HK-2 (cell line): ENCODE measurements around the gene CUL2.
"Not testable (repeated sequence)": the region's sequence is repeated elsewhere in the genome, so short reads cannot be mapped to it uniquely, and the experiment has no call there.

ENCODE experiments used
- DNase-seq: peaks from one replicate; pipeline ENCODE4 v3.0.0-alpha.2; 2018; ENCODE audit not compliant: unreplicated experiment

Gene CUL2

DNA sequence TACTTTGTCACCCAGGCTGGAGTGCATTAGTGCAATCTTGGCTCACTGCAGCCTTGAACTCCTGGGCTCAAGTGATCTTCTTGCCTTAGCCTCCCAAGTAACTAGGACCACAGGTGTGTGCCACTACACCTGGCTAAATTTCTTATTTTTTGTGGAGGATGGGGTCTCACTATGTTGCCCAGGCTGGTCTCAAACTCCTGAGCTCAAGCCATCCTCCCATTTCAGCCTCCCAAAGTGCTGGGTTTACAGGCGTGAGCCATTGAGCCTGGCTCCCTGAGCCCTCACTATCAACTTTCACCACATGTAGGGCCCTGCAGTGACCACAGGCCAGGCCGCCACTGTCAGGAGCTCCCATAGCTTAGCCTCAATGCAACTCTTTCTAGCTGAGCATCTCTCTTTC is 110.2 kb downstream of the CUL2 start:
- DNase-seq = no peak

- DNase-seq = no peak
Measured at GRCh38 chr10:34978080-34978479, 112.1 kb downstream of the CUL2 start.

- not testable (repeated sequence) for DNase-seq
Measured at GRCh38 chr10:34976380-34976910, 113.7 kb downstream of the CUL2 start.

GRCh38 chr10:34974364-34975065 is 115.6 kb downstream of the CUL2 start:
- not testable (repeated sequence) for DNase-seq

- not testable (repeated sequence) for DNase-seq
Measured at GRCh38 chr10:34973757-34974156, 116.4 kb downstream of the CUL2 start.

DNA sequence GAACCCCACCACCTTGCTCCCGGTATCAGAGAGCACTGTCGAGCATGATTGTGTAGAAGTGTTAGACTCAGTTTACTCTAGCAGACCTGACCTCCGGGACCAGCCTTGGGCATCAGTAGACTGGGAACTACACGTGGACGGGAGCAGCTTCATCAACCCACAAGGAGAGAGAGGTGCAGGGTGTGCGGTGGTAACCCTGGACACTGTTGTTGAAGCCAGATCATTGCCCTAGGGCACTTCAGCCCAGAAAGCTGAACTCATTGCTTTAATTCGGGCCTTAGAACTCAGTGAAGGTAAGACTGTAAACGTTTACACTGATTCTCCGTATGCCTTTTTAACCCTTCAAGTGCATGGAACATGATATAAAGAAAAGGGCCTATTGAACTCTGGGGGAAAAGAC is 117.0 kb downstream of the CUL2 start:
- not testable (repeated sequence) for DNase-seq

DNA sequence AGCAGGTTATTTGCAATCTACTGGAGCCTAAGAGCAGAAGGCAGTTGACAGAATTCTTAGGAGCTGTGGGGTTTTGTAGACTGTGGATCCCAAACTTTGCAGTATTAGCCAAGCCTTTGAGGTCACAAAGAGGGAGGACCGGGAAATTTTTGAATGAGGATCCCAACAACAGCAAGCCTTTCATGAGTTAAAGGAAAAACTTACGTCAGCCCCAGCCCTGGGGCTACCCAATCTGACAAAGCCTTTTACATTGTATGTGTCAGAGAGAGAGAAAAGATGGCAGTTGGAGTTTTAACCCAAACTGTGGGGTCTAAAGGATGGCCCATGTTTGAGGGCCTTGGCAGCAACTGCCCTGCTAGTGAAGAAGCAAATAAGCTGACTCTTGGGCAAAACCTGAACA is 117.5 kb downstream of the CUL2 start:
- DNase-seq = not testable (repeated sequence)

DNA sequence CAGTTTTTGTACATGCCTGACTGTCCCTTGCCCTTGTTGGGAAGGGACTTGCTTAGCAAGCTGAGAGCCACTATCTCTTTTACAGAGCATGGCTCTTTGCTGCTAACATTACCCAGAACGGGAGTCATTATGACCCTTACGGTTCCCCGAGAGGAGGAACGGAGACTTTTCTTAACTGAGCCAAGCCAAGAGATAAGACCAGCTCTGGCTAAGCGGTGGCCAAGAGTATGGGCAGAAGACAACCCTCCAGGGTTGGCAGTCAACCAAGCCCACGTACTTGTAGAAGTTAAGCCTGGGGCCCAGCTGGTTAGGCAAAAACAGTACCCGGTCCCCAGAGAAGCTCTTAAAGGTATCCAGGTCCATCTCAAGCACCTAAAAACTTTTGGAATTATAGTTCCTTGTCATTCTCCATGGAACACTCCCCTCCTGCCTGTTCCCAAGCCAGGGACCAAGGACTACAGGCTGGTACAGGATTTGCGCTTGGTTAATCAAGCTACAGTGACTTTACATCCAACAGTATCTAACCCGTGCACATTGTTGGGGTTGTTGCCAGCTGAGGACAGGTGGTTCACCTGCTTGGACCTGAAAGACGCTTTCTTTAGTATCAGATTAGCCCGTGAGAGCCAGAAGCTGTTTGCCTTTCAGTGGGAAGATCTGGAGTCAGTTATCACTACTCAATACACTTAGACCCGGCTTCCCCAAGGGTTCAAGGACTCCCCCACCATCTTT is 118.4 kb downstream of the CUL2 start:
- DNase-seq = not testable (repeated sequence)

DNA sequence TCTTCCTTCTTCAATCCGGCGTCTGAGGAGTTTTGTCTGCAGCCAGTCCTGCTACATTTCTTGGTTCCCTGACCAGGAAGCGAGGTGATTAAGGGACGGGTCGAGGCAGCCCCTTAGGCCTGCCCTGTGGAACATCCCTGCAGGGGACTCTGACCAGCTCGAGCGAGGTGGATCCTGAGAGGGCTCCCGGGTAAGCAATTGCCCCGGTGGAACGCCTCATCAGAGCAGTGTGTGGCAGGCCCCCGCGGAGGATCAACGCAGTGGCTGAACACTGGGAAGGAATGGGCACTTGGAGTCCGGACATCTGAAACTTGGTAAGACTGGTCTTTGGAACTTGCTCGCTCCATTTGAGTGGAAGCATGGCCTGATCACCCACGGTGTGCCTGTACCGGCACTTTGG is 121.0 kb downstream of the CUL2 start:
- DNase-seq = no peak

GRCh38 chr10:34967335-34967880 is 122.7 kb downstream of the CUL2 start:
- DNase-seq = no peak

GRCh38 chr10:34966451-34966850 is 123.7 kb downstream of the CUL2 start:
- DNase-seq = no peak

- DNase-seq = no peak
Measured at GRCh38 chr10:34966040-34966439, 124.1 kb downstream of the CUL2 start.

GRCh38 chr10:34964166-34964800 is 125.9 kb downstream of the CUL2 start:
- no peak for DNase-seq

DNA sequence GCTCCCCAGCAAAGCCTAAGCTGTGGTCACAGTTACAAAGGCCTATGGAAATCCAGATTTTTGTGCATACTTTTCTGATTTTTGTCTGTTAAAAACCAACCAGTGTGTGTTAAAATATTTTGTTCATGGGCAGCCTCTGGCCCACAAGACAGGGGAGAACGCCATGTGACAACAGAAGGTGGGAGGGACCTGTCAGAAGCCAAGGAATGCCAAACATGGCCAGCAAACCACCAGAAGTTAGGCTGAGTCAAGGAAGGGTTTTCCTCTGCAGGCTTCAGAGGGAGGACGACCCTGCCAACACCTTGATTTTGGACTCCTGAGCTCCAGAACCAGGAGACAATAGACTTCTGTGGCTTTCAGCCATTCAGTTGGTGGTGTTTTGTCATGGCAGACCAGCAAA is 127.3 kb downstream of the CUL2 start:
- DNase-seq = no peak

DNA sequence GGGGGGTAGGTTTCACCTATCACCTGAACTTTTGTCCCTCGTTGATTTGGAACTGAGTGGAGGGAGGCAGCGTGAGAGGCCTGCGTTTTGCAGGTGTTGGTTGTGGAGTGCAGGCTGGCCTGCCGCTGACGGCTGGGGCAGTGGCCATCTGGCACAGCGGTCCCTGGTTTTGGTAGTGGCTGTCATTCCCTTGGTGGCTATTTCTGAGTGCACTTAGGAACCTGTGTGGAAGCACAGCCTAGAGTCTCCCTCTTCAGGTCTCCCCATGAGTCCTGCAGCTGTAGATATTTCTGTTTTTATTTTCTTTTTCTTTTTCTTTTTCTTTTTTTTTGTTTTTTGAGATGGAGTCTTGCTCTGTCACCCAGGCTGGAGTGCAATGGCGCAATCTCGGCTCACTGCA is 129.2 kb downstream of the CUL2 start:
- DNase-seq = no peak

- DNase-seq = no peak
Measured at GRCh38 chr10:34959786-34960185, 130.4 kb downstream of the CUL2 start.

DNA sequence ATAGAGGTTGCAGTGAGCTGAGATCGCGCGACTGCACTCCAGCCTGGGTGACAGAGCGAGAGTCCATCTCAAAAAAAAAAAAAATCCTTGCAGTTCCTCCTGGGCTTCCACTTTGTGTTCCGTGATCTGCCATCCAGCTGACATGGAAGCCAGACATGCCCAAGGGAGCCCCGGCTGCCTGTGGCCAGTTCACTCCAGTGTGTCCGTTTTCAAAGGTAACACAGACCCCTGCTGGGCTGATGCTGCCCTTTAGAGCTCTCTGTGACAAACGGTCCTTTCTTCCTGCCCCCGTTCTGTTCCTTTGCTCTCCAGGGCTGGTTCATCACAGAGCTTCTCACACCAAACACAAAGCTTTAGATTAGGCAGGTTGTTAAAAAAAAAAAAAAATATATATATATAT is 130.8 kb downstream of the CUL2 start:
- no peak for DNase-seq
